Measurements from ENCODE around the gene L1TD1.
A peak's percentile ranks its signal among the peaks of the same experiment; 100 is the strongest.
"Not testable (repeated sequence)": the region's sequence is repeated elsewhere in the genome, so short reads cannot be mapped to it uniquely, and the experiment has no call there.

L1TD1 gene

GRCh38 chr1:62194651-62195544 lies at the start of gene L1TD1:
TSS of gene L1TD1 (plus strand) at chr1:62194849. CDS start at chr1:62206629, 11,780 bp downstream.
- peak; percentile 39 for DNase-seq

GRCh38 chr1:62159940-62160348 lies 34.7 kb upstream of the L1TD1 start:
- DNase-seq: no peak

GRCh38 chr1:62161711-62162110 lies 32.9 kb upstream of the L1TD1 start:
- no peak for DNase-seq

GRCh38 chr1:62170380-62170779 lies 24.3 kb upstream of the L1TD1 start:
- not testable (repeated sequence) for DNase-seq

- DNase-seq: peak; percentile 63
Observed at GRCh38 chr1:62175568-62176179, 19.0 kb upstream of the L1TD1 start.

- DNase-seq: no peak
Observed at GRCh38 chr1:62176597-62177312, 17.9 kb upstream of the L1TD1 start.

- no peak for DNase-seq
Observed at GRCh38 chr1:62177621-62178020, 17.0 kb upstream of the L1TD1 start.

- DNase-seq: no peak
Observed at GRCh38 chr1:62178372-62178771, 16.3 kb upstream of the L1TD1 start.

GRCh38 chr1:62180054-62180453 lies 14.6 kb upstream of the L1TD1 start:
- DNase-seq: not testable (repeated sequence)

- no peak for DNase-seq
Observed at GRCh38 chr1:62180639-62181038, 14.0 kb upstream of the L1TD1 start.

GRCh38 chr1:62181532-62181931 lies 13.1 kb upstream of the L1TD1 start:
- peak; percentile 23 for DNase-seq

GRCh38 chr1:62182157-62182556 lies 12.5 kb upstream of the L1TD1 start:
- DNase-seq: peak; percentile 63

GRCh38 chr1:62183164-62184020 lies 11.3 kb upstream of the L1TD1 start:
- peak; percentile 29 for DNase-seq

- DNase-seq: no peak
Observed at GRCh38 chr1:62184336-62184735, 10.3 kb upstream of the L1TD1 start.

GRCh38 chr1:62185233-62185632 lies 9.4 kb upstream of the L1TD1 start:
- not testable (repeated sequence) for DNase-seq

GRCh38 chr1:62185677-62186076 lies 9.0 kb upstream of the L1TD1 start:
- no peak for DNase-seq

- no peak for DNase-seq
Observed at GRCh38 chr1:62187548-62187947, 7.1 kb upstream of the L1TD1 start.

GRCh38 chr1:62188111-62188510 lies 6.5 kb upstream of the L1TD1 start:
- DNase-seq: no peak

GRCh38 chr1:62196086-62196690 lies 1.5 kb downstream of the L1TD1 start:
- peak; percentile 40 for DNase-seq

GRCh38 chr1:62198069-62198780 lies 3.6 kb downstream of the L1TD1 start:
- DNase-seq: no peak

- DNase-seq: no peak
Observed at GRCh38 chr1:62198781-62199125, 4.1 kb downstream of the L1TD1 start.

GRCh38 chr1:62207187-62207586 lies 12.5 kb downstream of the L1TD1 start:
- DNase-seq: no peak

All from retina (tissue), 1 donor.